H9 (cell line): ENCODE data around the gene ERAS. TPM values are rescaled to one million over a fixed set of nuclear protein-coding genes. Genes with fewer than 3 reads are reported as not detected.

Experiments used
- DNase-seq: peaks from one replicate; pipeline ENCODE4 v3.0.0-alpha.2; 2017
- H2AFZ ChIP-seq: one replicate; pipeline ENCODE4 v1.6.1; 2013; ENCODE audit warnings: mild to moderate bottlenecking, low read length, control low read depth, moderate library complexity
- H2AK5ac ChIP-seq: 2 replicates; pipeline ENCODE4 v1.6.1; 2013; ENCODE audit warnings: low read length, control low read depth, mixed read lengths; ENCODE audit not compliant: insufficient read length
- H2BK120ac ChIP-seq: one replicate; pipeline ENCODE4 v1.6.1; 2013; ENCODE audit warnings: low read depth, mild to moderate bottlenecking, low read length, control low read depth, inconsistent platforms; ENCODE audit not compliant: poor library complexity, severe bottlenecking
- H2BK12ac ChIP-seq: 2 replicates; pipeline ENCODE4 v1.6.1; 2013; ENCODE audit warnings: low read length, control low read depth, mixed read lengths, low read depth; ENCODE audit not compliant: insufficient read length
- H2BK15ac ChIP-seq: 2 replicates; pipeline ENCODE4 v1.6.1; 2013; ENCODE audit warnings: low read depth, low read length, control low read depth
- H2BK20ac ChIP-seq: one replicate; pipeline ENCODE4 v1.6.1; 2013; ENCODE audit warnings: low read depth, mild to moderate bottlenecking, low read length, control low read depth, inconsistent platforms; ENCODE audit not compliant: poor library complexity, severe bottlenecking
- H2BK5ac ChIP-seq: 2 replicates; pipeline ENCODE4 v1.6.1; 2013; ENCODE audit warnings: low read length, control low read depth, mixed read lengths; ENCODE audit not compliant: insufficient read length
- H3K14ac ChIP-seq: 2 replicates; pipeline ENCODE4 v1.6.1; 2013; ENCODE audit warnings: low read length, control low read depth; ENCODE audit not compliant: insufficient read depth
- H3K18ac ChIP-seq: 2 replicates; pipeline ENCODE4 v1.6.1; 2013; ENCODE audit warnings: low read depth, mild to moderate bottlenecking, mixed read lengths, low read length, control low read depth; ENCODE audit not compliant: insufficient read length
- H3K23ac ChIP-seq: 2 replicates; pipeline ENCODE4 v1.6.1; 2013; ENCODE audit warnings: low read length, control low read depth, mixed read lengths, low read depth; ENCODE audit not compliant: insufficient read length
- H3K23me2 ChIP-seq: 2 replicates; pipeline ENCODE4 v1.6.1; 2013; ENCODE audit warnings: low read depth, mild to moderate bottlenecking, mixed read lengths, low read length, control low read depth; ENCODE audit not compliant: insufficient read length, poor library complexity, severe bottlenecking
- H3K27ac ChIP-seq: 2 replicates; pipeline ENCODE4 v1.5.1; 2013; ENCODE audit warnings: low read length, control low read depth, mixed read lengths, low read depth; ENCODE audit not compliant: insufficient read length
- H3K27me3 ChIP-seq: 2 replicates; pipeline ENCODE4 v1.6.1; 2013; ENCODE audit warnings: low read length, control low read depth, inconsistent platforms; ENCODE audit not compliant: insufficient read depth
- H3K4ac ChIP-seq: 2 replicates; pipeline ENCODE4 v1.6.1; 2013; ENCODE audit warnings: low read depth, mild to moderate bottlenecking, control low read depth, inconsistent platforms, low read length, moderate library complexity
- H3K4me1 ChIP-seq: 2 replicates; pipeline ENCODE4 v1.6.1; 2013; ENCODE audit warnings: low read length, control low read depth, inconsistent platforms; ENCODE audit not compliant: insufficient read depth
- H3K4me2 ChIP-seq: 2 replicates; pipeline ENCODE4 v1.6.1; 2013; ENCODE audit warnings: low read length, control low read depth, mixed read lengths; ENCODE audit not compliant: insufficient read length, insufficient read depth
- H3K56ac ChIP-seq: 2 replicates; pipeline ENCODE4 v1.6.1; 2013; ENCODE audit warnings: low read depth, mild to moderate bottlenecking, mixed read lengths, low read length, control low read depth; ENCODE audit not compliant: insufficient read length
- H3K79me1 ChIP-seq: 2 replicates; pipeline ENCODE4 v1.6.1; 2013; ENCODE audit warnings: low read depth, mild to moderate bottlenecking, moderate library complexity, low read length, control low read depth, inconsistent platforms; ENCODE audit not compliant: insufficient read depth, poor library complexity, severe bottlenecking
- H3K79me2 ChIP-seq: 2 replicates; pipeline ENCODE4 v1.6.1; 2013; ENCODE audit warnings: low read length, control low read depth, inconsistent platforms; ENCODE audit not compliant: insufficient read depth
- H3K9ac ChIP-seq: 2 replicates; pipeline ENCODE4 v1.6.1; 2013; ENCODE audit warnings: low read length, control low read depth, mixed read lengths; ENCODE audit not compliant: insufficient read length; ENCODE audit errors: extremely low read depth
- H3K9me3 ChIP-seq: one replicate; pipeline ENCODE4 v1.6.1; 2013; ENCODE audit warnings: low read depth, low read length, inconsistent platforms; ENCODE audit not compliant: control insufficient read depth
- H3T11ph ChIP-seq: one replicate; pipeline ENCODE4 v1.6.1; 2013; ENCODE audit warnings: mild to moderate bottlenecking, low read length, control low read depth, inconsistent platforms
- H4K20me1 ChIP-seq: one replicate; pipeline ENCODE4 v1.6.1; 2013; ENCODE audit not compliant: control insufficient read depth, insufficient read length, insufficient read depth
- H4K5ac ChIP-seq: 2 replicates; pipeline ENCODE4 v1.6.1; 2013; ENCODE audit warnings: low read depth, mild to moderate bottlenecking, mixed read lengths, low read length, control low read depth; ENCODE audit not compliant: insufficient read length
- H4K8ac ChIP-seq: replicated peaks from 2 replicates; pipeline ENCODE4 v1.6.1; 2013; ENCODE audit warnings: low read length, control low read depth, mixed read lengths, low read depth; ENCODE audit not compliant: insufficient read length
- H4K91ac ChIP-seq: 2 replicates; pipeline ENCODE4 v1.6.1; 2013; ENCODE audit warnings: low read depth, mild to moderate bottlenecking, moderate library complexity, mixed read lengths, low read length, control low read depth; ENCODE audit not compliant: insufficient read length
- H3K27ac Mint-ChIP-seq, 3 experiments: 2 replicates in 2 of 3; 3 replicates in 1 of 3; pipeline ENCODE4 v1.8.0; 2020 to 2021; ENCODE audit warnings: mixed read lengths in 3 of 3, mild to moderate bottlenecking in 1 of 3, moderate library complexity in 1 of 3
- H3K27me3 Mint-ChIP-seq: 2 replicates; pipeline ENCODE4 v1.8.0; 2021; ENCODE audit warnings: low read depth, mild to moderate bottlenecking, moderate library complexity, mixed read lengths
- H3K36me3 Mint-ChIP-seq, 3 experiments: 2 replicates in 2 of 3; 3 replicates in 1 of 3; pipeline ENCODE4 v1.8.0; 2020 to 2021; ENCODE audit warnings: low read depth in 3 of 3, mixed read lengths in 3 of 3; ENCODE audit not compliant: insufficient read depth in 1 of 3
- H3K4me1 Mint-ChIP-seq, 2 experiments: 2 replicates each; pipeline ENCODE4 v1.8.0; 2020; ENCODE audit warnings: mixed read lengths in 2 of 2
- H3K4me3 Mint-ChIP-seq, 2 experiments: 2 replicates in 1 of 2; 3 replicates in 1 of 2; pipeline ENCODE4 v1.8.0; 2020 to 2021; ENCODE audit warnings: mild to moderate bottlenecking in 2 of 2, mixed read lengths in 2 of 2, moderate library complexity in 1 of 2
- H3K9me3 Mint-ChIP-seq, 2 experiments: 2 replicates in 1 of 2; 3 replicates in 1 of 2; pipeline ENCODE4 v1.8.0; 2020; ENCODE audit warnings: mild to moderate bottlenecking in 2 of 2, mixed read lengths in 2 of 2, moderate library complexity in 1 of 2
- CTCF ChIP-seq: fragments of 200-600 bp; sonication (generic); conservative IDR thresholded peaks from 3 replicates; pipeline ENCODE4 v1.8.0; 2021; ENCODE audit warnings: antibody characterized with exemption, mild to moderate bottlenecking
- WGBS: extraction: QIAGEN DNeasy Blood & Tissue Kit; methylation state at CpG from one replicate; pipeline ENCODE4 v1.1.7; 2013; ENCODE audit warnings: missing lambda C conversion rate, low lambda C conversion rate, mixed read lengths; ENCODE audit not compliant: insufficient read length; ENCODE audit errors: extremely low coverage; 5-methylcytosine and 5-hydroxymethylcytosine counted together
- total RNA-seq: library from RNA; stranded (reverse); gene quantifications from 2 replicates; pipeline ENCODE4 v1.2.1, GENCODE V29; 2021

ERAS gene
- total RNA-seq, 1 experiment from 2014 or later: not detected

- no peak overlapping the region for H3K18ac ChIP-seq
- no peak overlapping the region for H3K56ac ChIP-seq
- H2BK5ac ChIP-seq: no peak overlapping the region
- H3K4ac ChIP-seq: no peak overlapping the region
- H4K20me1 ChIP-seq: no peaks in the 10 kb centered on the region
- no peak for TF ChIP-seq CTCF
- Mint-ChIP-seq H3K4me3 (no peak overlapping the region), H3K4me1 (no peaks in the 10 kb centered on the region), H3K27ac (no peak overlapping the region), H3K36me3 (peaks cover 0 to 7% (median 5%) of the 10 kb centered on the region in 3 experiments; a peak in 5 of 7 replicates), H3K27me3 (peaks cover 16% of the 10 kb centered on the region), H3K9me3 (peaks cover 68 to 82% of the 10 kb centered on the region in 2 experiments)
- no peaks in the 10 kb centered on the region for H3K79me1 ChIP-seq
- no peak overlapping the region for H2BK15ac ChIP-seq
- peaks cover 23% of the 10 kb centered on the region for H3K9me3 ChIP-seq
- H4K91ac ChIP-seq: no peak overlapping the region
- no peaks in the 10 kb centered on the region for H3K4me1 ChIP-seq
- no peak overlapping the region for H2BK20ac ChIP-seq
- no peak overlapping the region for H3T11ph ChIP-seq
- no peak overlapping the region for H2AK5ac ChIP-seq
- H4K8ac ChIP-seq: no peak overlapping the region
- no peak for DNase-seq
- no peak overlapping the region for H3K9ac ChIP-seq
- H3K79me2 ChIP-seq: no peaks in the 10 kb centered on the region
- no peak overlapping the region for H2BK12ac ChIP-seq
- H2BK120ac ChIP-seq: no peak overlapping the region
- no peak overlapping the region for H3K14ac ChIP-seq
- H3K23ac ChIP-seq: no peak overlapping the region
- H3K27me3 ChIP-seq: no peaks in the 10 kb centered on the region
- H3K27ac ChIP-seq: no peak overlapping the region
- no peaks in the 10 kb centered on the region for H3K23me2 ChIP-seq
- WGBS: no CpG with 5 or more reads among the region's 11 CpGs
- H2AFZ ChIP-seq: no peak overlapping the region
- no peak overlapping the region for H4K5ac ChIP-seq
- H3K4me2 ChIP-seq: no peak overlapping the region
These were observed 35.1 kb upstream of the ERAS start for GRCh38 chrX:48791063-48791820.
